OCI-LY7 (cell line): ENCODE results near the gene NACC2. TPM values are rescaled to one million over a fixed set of nuclear protein-coding genes. Genes with fewer than 3 reads are reported as not detected.

Experiments used
- BruUV-seq: library from RNA; stranded (reverse); fragments of 400-500 nt; replicated peaks from 2 replicates; lab custom pipeline; 2021; lab: Mats Ljungman, UMichigan
- CTCF ChIA-PET: fragments of 300-600 bp; sonication (Branson Sonifier 250); formaldehyde crosslinking; loops from one replicate; lab custom pipeline; 2022; ENCODE audit warnings: antibody characterized with exemption; ENCODE audit not compliant: unreplicated experiment; lab: Charles Lee
- POLR2A ChIA-PET: fragments of 300-600 bp; sonication (Branson Sonifier 250); formaldehyde crosslinking; loops from one replicate; lab custom pipeline; 2022; ENCODE audit warnings: antibody characterized with exemption; lab: Charles Lee
- DNase-seq: peaks from one replicate; pipeline ENCODE4 v3.0.0-alpha.2; 2015; ENCODE audit warnings: low spot score
- H2AFZ ChIP-seq: fragments of 200-600 bp; sonication (generic), shearing (Covaris generic); 2 replicates; pipeline ENCODE4 v1.6.1; 2014; ENCODE audit warnings: mild to moderate bottlenecking, antibody characterized with exemption, low read length, moderate library complexity
- H3K27ac ChIP-seq: fragments of 200-600 bp; sonication (generic); 2 replicates; pipeline ENCODE4 v1.5.1; 2014; ENCODE audit warnings: mixed run types, low read depth, mild to moderate bottlenecking, moderate library complexity, low read length, inconsistent platforms; ENCODE audit not compliant: poor library complexity, severe bottlenecking
- H3K36me3 ChIP-seq: fragments of 200-600 bp; sonication (generic); 2 replicates; pipeline ENCODE4 v1.6.1; 2014; ENCODE audit warnings: mild to moderate bottlenecking, antibody characterized with exemption, low read length, moderate library complexity, mixed read lengths; ENCODE audit not compliant: insufficient read depth
- H3K4me1 ChIP-seq: fragments of 200-600 bp; sonication (generic); 2 replicates; pipeline ENCODE4 v1.5.1; 2014; ENCODE audit warnings: mild to moderate bottlenecking, low read length; ENCODE audit not compliant: insufficient read depth, poor library complexity, severe bottlenecking
- H3K4me2 ChIP-seq: fragments of 200-600 bp; sonication (generic); 2 replicates; pipeline ENCODE4 v1.6.1; 2014; ENCODE audit warnings: mild to moderate bottlenecking, low read length
- H3K4me3 ChIP-seq: fragments of 200-600 bp; sonication (generic); 2 replicates; pipeline ENCODE4 v1.5.1; 2014; ENCODE audit warnings: mild to moderate bottlenecking, low read depth, low read length; ENCODE audit not compliant: poor library complexity, severe bottlenecking
- H3K79me2 ChIP-seq: fragments of 200-600 bp; sonication (generic); 2 replicates; pipeline ENCODE4 v1.6.1; 2016; ENCODE audit warnings: low read depth, mild to moderate bottlenecking, low read length, moderate library complexity, mixed read lengths; ENCODE audit not compliant: insufficient read depth
- H3K9me2 ChIP-seq: fragments of 200-600 bp; sonication (generic); 2 replicates; pipeline ENCODE4 v1.6.1; 2016; ENCODE audit warnings: mild to moderate bottlenecking, low read length, mixed read lengths; ENCODE audit not compliant: insufficient read depth
- H3K9me3 ChIP-seq: fragments of 200-600 bp; sonication (generic); 2 replicates; pipeline ENCODE4 v1.6.1; 2014; ENCODE audit warnings: mild to moderate bottlenecking, mixed run types, low read length, mixed read lengths
- H4K20me1 ChIP-seq: fragments of 200-600 bp; sonication (generic); 2 replicates; pipeline ENCODE4 v1.6.1; 2014; ENCODE audit warnings: mild to moderate bottlenecking, antibody characterized with exemption, low read length, moderate library complexity, mixed read lengths; ENCODE audit not compliant: insufficient read depth
- EZH2phosphoT487 ChIP-seq: fragments of 200-600 bp; sonication (generic); IDR thresholded peaks from 2 replicates; pipeline ENCODE4 v1.6.1; 2018; ENCODE audit warnings: low read depth, borderline replicate concordance, mild to moderate bottlenecking, mixed run types, antibody characterized with exemption, low read length, moderate library complexity, mixed read lengths
- intact Hi-C: fragments of 100-400 bp; cut with micrococcal nuclease; formaldehyde crosslinking; loops from one replicate; pipeline ENCODE4 v1.10.0; 2022; ENCODE audit not compliant: unreplicated experiment
- total RNA-seq, 2 experiments: library from RNA; depleted of rRNA in 1 of 2; stranded (reverse); fragments of >200 nt in 1 of 2; shearing (Covaris generic) in 1 of 2; gene quantifications; 2 replicates each; pipeline ENCODE4 v1.2.3, GENCODE V29; 2014 to 2022
- TF ChIP-seq, protein P1 (sequence below): fragments of 200-600 bp; sonication (generic); conservative IDR thresholded peaks from 2 replicates; pipeline ENCODE4 v1.5.1; 2014; ENCODE audit warnings: mild to moderate bottlenecking, antibody characterized with exemption, low read length, moderate library complexity, mixed read lengths

Gene NACC2
- total RNA-seq, 2 experiments from 2014 or later, result 0.38 to 0.72 TPM

DNA sequence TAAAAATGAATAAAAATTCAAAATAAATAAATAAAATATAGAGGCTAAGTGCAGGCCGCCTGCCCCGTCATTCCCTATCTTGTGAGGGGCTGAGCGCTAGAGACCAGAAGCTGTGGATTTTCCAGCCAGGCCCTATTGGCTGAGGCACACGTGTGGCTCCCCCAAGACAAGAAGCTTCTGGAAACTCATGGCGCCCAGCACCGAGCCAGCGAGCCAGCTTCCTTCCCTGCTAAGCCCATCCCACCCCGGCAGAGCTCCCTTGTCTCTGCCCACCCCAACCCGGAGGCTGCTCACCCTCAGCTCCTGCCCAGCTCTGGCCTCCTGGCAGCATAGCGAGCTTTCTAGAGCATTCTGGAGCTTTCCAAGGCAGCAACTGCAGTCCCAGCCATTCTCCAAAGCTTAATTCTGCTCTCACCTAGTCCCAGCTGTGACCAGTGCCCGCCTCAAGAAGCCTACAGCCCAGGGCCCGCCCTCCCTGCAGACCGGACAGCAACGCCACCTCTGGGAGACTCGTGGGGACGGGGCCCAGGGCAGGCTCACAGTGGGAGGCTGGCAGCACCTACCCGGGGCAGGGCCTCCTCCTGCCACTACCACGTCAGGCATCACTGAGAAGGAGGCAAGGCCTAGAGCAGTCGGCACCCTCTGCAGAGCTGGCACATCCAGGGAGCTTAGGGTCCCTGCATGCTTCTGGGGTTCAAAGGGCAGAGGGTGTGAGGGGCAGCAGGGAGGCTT lies 46.8 kb upstream of the NACC2 start:
- no peak overlapping the region for H3K4me3 ChIP-seq
- TF ChIP-seq EZH2phosphoT487, result no peak
- TF ChIP-seq, protein P1, sequence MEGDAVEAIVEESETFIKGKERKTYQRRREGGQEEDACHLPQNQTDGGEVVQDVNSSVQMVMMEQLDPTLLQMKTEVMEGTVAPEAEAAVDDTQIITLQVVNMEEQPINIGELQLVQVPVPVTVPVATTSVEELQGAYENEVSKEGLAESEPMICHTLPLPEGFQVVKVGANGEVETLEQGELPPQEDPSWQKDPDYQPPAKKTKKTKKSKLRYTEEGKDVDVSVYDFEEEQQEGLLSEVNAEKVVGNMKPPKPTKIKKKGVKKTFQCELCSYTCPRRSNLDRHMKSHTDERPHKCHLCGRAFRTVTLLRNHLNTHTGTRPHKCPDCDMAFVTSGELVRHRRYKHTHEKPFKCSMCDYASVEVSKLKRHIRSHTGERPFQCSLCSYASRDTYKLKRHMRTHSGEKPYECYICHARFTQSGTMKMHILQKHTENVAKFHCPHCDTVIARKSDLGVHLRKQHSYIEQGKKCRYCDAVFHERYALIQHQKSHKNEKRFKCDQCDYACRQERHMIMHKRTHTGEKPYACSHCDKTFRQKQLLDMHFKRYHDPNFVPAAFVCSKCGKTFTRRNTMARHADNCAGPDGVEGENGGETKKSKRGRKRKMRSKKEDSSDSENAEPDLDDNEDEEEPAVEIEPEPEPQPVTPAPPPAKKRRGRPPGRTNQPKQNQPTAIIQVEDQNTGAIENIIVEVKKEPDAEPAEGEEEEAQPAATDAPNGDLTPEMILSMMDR, result no peak
- intact Hi-C loops, result no loop called here
- H3K9me2 ChIP-seq, result no peaks in the 10 kb centered on the region
- no peaks in the 10 kb centered on the region for H3K79me2 ChIP-seq
- no peaks in the 10 kb centered on the region for H3K9me3 ChIP-seq
- H4K20me1 ChIP-seq, result no peaks in the 10 kb centered on the region
- POLR2A ChIA-PET, result no interaction called here
- H3K27ac ChIP-seq, result no peak overlapping the region
- CTCF ChIA-PET, result interaction anchor here (0.6 kb wide), 1 partner anchor 125 kb away, joined by 3 read pairs; no protein-coding TSS in a partner anchor
- H2AFZ ChIP-seq, result no peak overlapping the region
- H3K36me3 ChIP-seq, result no peaks in the 10 kb centered on the region
- BruUV-seq, result no TSS peak
- no peak overlapping the region for H3K4me2 ChIP-seq
- DNase-seq, result no peak
- H3K4me1 ChIP-seq, result no peaks in the 10 kb centered on the region

DNA sequence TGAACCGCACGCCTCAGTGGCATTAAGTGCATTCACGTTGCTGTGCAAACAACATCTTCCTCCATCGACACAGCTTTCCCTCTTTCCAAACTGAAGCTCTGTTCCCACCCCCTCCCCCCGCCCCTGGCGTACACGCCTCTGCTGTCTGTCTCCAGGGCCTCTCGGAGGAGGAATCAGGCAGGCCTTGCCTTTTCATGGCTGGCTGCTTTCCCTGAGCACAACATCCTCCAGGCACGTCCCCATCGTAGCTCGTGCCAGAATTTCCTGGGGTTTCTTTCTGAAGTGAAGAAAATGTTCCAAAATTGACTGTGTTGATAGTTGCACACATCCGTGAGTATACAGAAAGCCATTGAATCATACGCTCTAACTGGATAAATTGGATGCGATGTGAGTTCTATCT lies 45.9 kb upstream of the NACC2 start:
- no peak overlapping the region for H3K4me3 ChIP-seq
- no peak for DNase-seq
- H3K79me2 ChIP-seq, result no peaks in the 10 kb centered on the region
- CTCF ChIA-PET, result no interaction called here
- H3K9me2 ChIP-seq, result no peaks in the 10 kb centered on the region
- H4K20me1 ChIP-seq, result no peaks in the 10 kb centered on the region
- H3K4me2 ChIP-seq, result no peak overlapping the region
- no peak overlapping the region for H3K27ac ChIP-seq
- intact Hi-C loops, result no loop called here
- no peaks in the 10 kb centered on the region for H3K9me3 ChIP-seq
- H3K4me1 ChIP-seq, result no peaks in the 10 kb centered on the region
- H3K36me3 ChIP-seq, result no peaks in the 10 kb centered on the region
- TF ChIP-seq EZH2phosphoT487, result no peak
- TF ChIP-seq, protein P1, result no peak
- BruUV-seq, result no TSS peak
- H2AFZ ChIP-seq, result no peak overlapping the region
- POLR2A ChIA-PET, result no interaction called here

DNA sequence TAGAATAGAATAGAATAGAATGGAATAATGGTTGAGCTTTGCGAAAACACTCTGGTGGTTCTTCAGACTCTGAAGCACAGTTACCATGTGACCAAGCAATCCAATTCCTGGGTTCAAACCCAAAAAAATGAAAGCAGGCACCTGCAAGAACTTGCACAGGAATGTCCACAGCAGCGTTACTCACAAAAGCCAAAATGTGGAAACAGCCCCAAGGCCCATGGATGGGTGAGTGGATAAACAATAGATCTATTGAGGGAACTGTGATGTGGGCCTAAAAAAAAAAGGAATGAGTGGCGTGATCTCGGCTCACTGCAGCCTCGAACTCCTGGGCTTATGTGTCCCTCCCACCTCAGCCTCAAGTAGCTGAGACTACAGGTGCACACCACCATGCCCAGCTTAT lies 45.0 kb upstream of the NACC2 start:
- intact Hi-C loops, result no loop called here
- no peak overlapping the region for H2AFZ ChIP-seq
- TF ChIP-seq, protein P1, result no peak
- TF ChIP-seq EZH2phosphoT487, result no peak
- H3K4me3 ChIP-seq, result no peak overlapping the region
- H3K27ac ChIP-seq, result no peak overlapping the region
- H3K4me2 ChIP-seq, result no peak overlapping the region
- ChIA-PET CTCF (interaction anchor here (0.6 to 0.7 kb wide), 2 partner anchors 13 to 39 kb away, joined by 3 read pairs; no protein-coding TSS in a partner anchor), POLR2A (no interaction called here)
- no peaks in the 10 kb centered on the region for H4K20me1 ChIP-seq
- H3K79me2 ChIP-seq, result no peaks in the 10 kb centered on the region
- H3K4me1 ChIP-seq, result no peaks in the 10 kb centered on the region
- no peaks in the 10 kb centered on the region for H3K9me2 ChIP-seq
- H3K9me3 ChIP-seq, result no peaks in the 10 kb centered on the region
- DNase-seq, result no peak
- H3K36me3 ChIP-seq, result no peaks in the 10 kb centered on the region
- no TSS peak for BruUV-seq
